K562 (cell line): ENCODE data around the gene APCDD1L. TPM values are rescaled to one million over a fixed set of nuclear protein-coding genes. Genes with fewer than 3 reads are reported as not detected.

Source experiments
- ATAC-seq: fragments of 200-7000 bp; cut with Tn5 transposase; 3 replicates; pipeline ENCODE4 v1.9.1; 2020; ENCODE audit warnings: moderate library complexity
- BruUV-seq: library from RNA; stranded (reverse); fragments of 400-500 nt; replicated peaks from 2 replicates; lab custom pipeline; 2021; lab: Mats Ljungman, UMichigan
- CTCF ChIA-PET: fragments of 300-600 bp; formaldehyde crosslinking; extraction: SDS; loops from one replicate; lab custom pipeline; 2021; ENCODE audit warnings: low intra/inter-chr PET ratio; lab: Yijun Ruan, JAX
- POLR2A ChIA-PET: fragments of 300-600, 350-650 bp; sonication (Branson Sonifier 250); formaldehyde crosslinking; extraction: SDS; loops from one replicate; lab custom pipeline; 2021; ENCODE audit warnings: antibody characterized with exemption, inconsistent platforms; lab: Yijun Ruan, JAX
- DNase-seq, 4 experiments: peaks; one replicate each; pipeline versions ENCODE4 v3.0.0 to v3.0.0-alpha.2; 2011 to 2018; ENCODE audit warnings: low spot score in 3 of 4, mixed read lengths in 3 of 4; ENCODE audit errors: extremely low read depth in 1 of 4
- FAIRE-seq: peaks from 2 replicates; lab custom pipeline; 2011; peaks lifted over from hg19 to GRCh38; lab: Jason Lieb, UNC
- H2AFZ ChIP-seq: 2 replicates; pipeline ENCODE4 v1.6.0; 2011; ENCODE audit warnings: low read depth, low read length, control low read depth, inconsistent platforms
- H3K27ac ChIP-seq: fragments of 200-600 bp; 3 replicates; pipeline ENCODE4 v1.8.0; 2011; ENCODE audit warnings: low read depth, mild to moderate bottlenecking, control low read depth, inconsistent platforms, low read length, moderate library complexity, mixed read lengths; ENCODE audit errors: extremely low read depth
- H3K27me3 ChIP-seq, 2 experiments: fragments of 300-600 bp in 1 of 2; 2 replicates in 1 of 2; 3 replicates in 1 of 2; pipeline versions ENCODE4 v1.6.0 to v1.8.0; 2011; ENCODE audit warnings: inconsistent platforms in 2 of 2, low read length in 2 of 2, mild to moderate bottlenecking in 1 of 2, mixed read lengths in 1 of 2, moderate library complexity in 1 of 2; ENCODE audit not compliant: control insufficient read depth in 2 of 2, insufficient read depth in 2 of 2
- H3K36me3 ChIP-seq: fragments of 300-600 bp; 3 replicates; pipeline ENCODE4 v1.8.0; 2011; ENCODE audit warnings: mild to moderate bottlenecking, low read length, inconsistent platforms; ENCODE audit not compliant: control insufficient read depth, insufficient read depth
- H3K4me1 ChIP-seq, 2 experiments: fragments of 200-600 bp in 1 of 2; replicated peaks in 1 of 2; 2 replicates in 1 of 2; 3 replicates in 1 of 2; pipeline versions ENCODE4 v1.5.1 to v1.8.0; 2011; ENCODE audit warnings: inconsistent platforms in 2 of 2, low read length in 2 of 2, mild to moderate bottlenecking in 1 of 2, mixed read lengths in 1 of 2, moderate library complexity in 1 of 2; ENCODE audit not compliant: control insufficient read depth in 2 of 2, insufficient read depth in 2 of 2
- H3K4me2 ChIP-seq: 2 replicates; pipeline ENCODE4 v1.6.1; 2011; ENCODE audit warnings: low read length, control low read depth, inconsistent platforms, mixed read lengths; ENCODE audit not compliant: insufficient read depth
- H3K4me3 ChIP-seq: fragments of 200-600 bp; sonication (generic), shearing (Covaris generic); 2 replicates; pipeline ENCODE4 v1.5.1; 2016; ENCODE audit warnings: control low read depth, inconsistent platforms
- H3K79me2 ChIP-seq: fragments of 200-600 bp; 3 replicates; pipeline ENCODE4 v1.8.0; 2011; ENCODE audit warnings: low read length, inconsistent platforms; ENCODE audit not compliant: control insufficient read depth, insufficient read depth
- H3K9ac ChIP-seq, 2 experiments: 2 replicates each; pipeline versions ENCODE4 v1.6.0 to v1.6.1; 2011; ENCODE audit warnings: low read depth in 2 of 2, low read length in 2 of 2, control low read depth in 1 of 2, inconsistent platforms in 1 of 2, mild to moderate bottlenecking in 1 of 2, mixed read lengths in 1 of 2; ENCODE audit not compliant: insufficient read depth in 1 of 2
- H3K9me1 ChIP-seq: one replicate; pipeline ENCODE4 v1.6.0; 2011; ENCODE audit warnings: inconsistent platforms, mild to moderate bottlenecking, low read length, moderate library complexity; ENCODE audit not compliant: control insufficient read depth, insufficient read depth
- H3K9me3 ChIP-seq: replicated peaks from 2 replicates; pipeline ENCODE4 v1.5.1; 2011; ENCODE audit warnings: low read depth, low read length, inconsistent platforms; ENCODE audit not compliant: control insufficient read depth, insufficient read depth
- H4K20me1 ChIP-seq: replicated peaks from 2 replicates; pipeline ENCODE4 v1.6.1; 2011; ENCODE audit warnings: low read length, inconsistent platforms, mixed read lengths; ENCODE audit not compliant: control insufficient read depth, insufficient read depth
- CCAR2 ChIP-seq: fragments of 200-400 bp; formaldehyde crosslinking; IDR thresholded peaks from 2 replicates; pipeline ENCODE4 v1.6.1; 2017; ENCODE audit warnings: mild to moderate bottlenecking, low read depth, low read length
- CHD4 ChIP-seq: fragments of 200-600 bp; sonication (generic); IDR thresholded peaks from 3 replicates; pipeline ENCODE4 v1.6.1; 2012; ENCODE audit warnings: low read depth, mild to moderate bottlenecking, mixed read lengths, low read length, inconsistent platforms; ENCODE audit not compliant: insufficient read depth, insufficient replicate concordance, poor library complexity, severe bottlenecking
- E2F1 ChIP-seq: sonication (generic); formaldehyde crosslinking; IDR thresholded peaks from 2 replicates; pipeline ENCODE4 v1.8.1; 2023; ENCODE audit warnings: mild to moderate bottlenecking, missing genetic modification reagents, moderate library complexity
- ELF4 ChIP-seq: fragments of 450-650 bp; formaldehyde crosslinking; IDR thresholded peaks from 2 replicates; pipeline ENCODE4 v1.4.0; 2022; ENCODE audit warnings: missing genetic modification characterization
- GTF2F1 ChIP-seq: IDR thresholded peaks from 2 replicates; pipeline ENCODE4 v1.6.1; 2011; ENCODE audit warnings: low read depth, low read length, improper control_type of control experiment
- MYBL2 ChIP-seq, 2 experiments: fragments of 450-650 bp in 1 of 2; sonication (generic) in 1 of 2; formaldehyde crosslinking in 1 of 2; IDR thresholded peaks; 2 replicates each; pipeline versions ENCODE4 v1.6.1 to v1.8.1; 2017 to 2022; ENCODE audit warnings: borderline replicate concordance in 1 of 2, inconsistent platforms in 1 of 2, low read depth in 1 of 2, mild to moderate bottlenecking in 1 of 2, missing genetic modification reagents in 1 of 2, moderate library complexity in 1 of 2
- MYNN ChIP-seq, 2 experiments: sonication (generic); formaldehyde crosslinking in 1 of 2; IDR thresholded peaks; 2 replicates each; pipeline versions ENCODE4 v1.5.0 to v1.6.1; 2016 to 2020; ENCODE audit warnings: antibody characterized with exemption in 1 of 2, missing genetic modification reagents in 1 of 2
- PRMT5 ChIP-seq: sonication (generic); formaldehyde crosslinking; IDR thresholded peaks from 2 replicates; pipeline ENCODE4 v1.5.0; 2020; ENCODE audit warnings: missing genetic modification reagents
- PURB ChIP-seq: sonication (generic); formaldehyde crosslinking; IDR thresholded peaks from 2 replicates; pipeline ENCODE4 v1.9.0; 2021; ENCODE audit warnings: low read depth, mild to moderate bottlenecking, missing genetic modification reagents
- RBFOX2 ChIP-seq: fragments of 200-400 bp; formaldehyde crosslinking; IDR thresholded peaks from 2 replicates; pipeline ENCODE4 v1.6.1; 2017; ENCODE audit warnings: low read depth, mild to moderate bottlenecking, low read length, moderate library complexity
- TBP ChIP-seq: optimal IDR thresholded peaks from 2 replicates; pipeline ENCODE3; 2011; ENCODE audit warnings: low read depth, low read length, improper control_type of control experiment
- ZNF212 ChIP-seq: fragments of 450-650 bp; formaldehyde crosslinking; IDR thresholded peaks from 2 replicates; pipeline ENCODE4 v1.4.0; 2020; ENCODE audit warnings: mild to moderate bottlenecking
- ZNF696 ChIP-seq: fragments of 250-450 bp; sonication (Bioruptor Pico); conservative IDR thresholded peaks from 2 replicates; pipeline ENCODE4 v1.4.0; 2020; ENCODE audit warnings: mild to moderate bottlenecking, moderate library complexity
- ZNF780A ChIP-seq: fragments of 250-450 bp; sonication (Bioruptor Pico); IDR thresholded peaks from 2 replicates; pipeline ENCODE4 v1.5.0; 2021; ENCODE audit warnings: mild to moderate bottlenecking
- WGBS: fragments of 100-300 bp; shearing (Covaris generic); methylation state at CpG from one replicate; pipeline ENCODE4 v1.1.6; 2016; ENCODE audit warnings: low coverage, mixed read lengths; ENCODE audit not compliant: insufficient coverage; ENCODE audit errors: missing lambda C conversion rate; 5-methylcytosine and 5-hydroxymethylcytosine counted together
- in situ Hi-C: fragments of 300-500 bp; cut with MboI; formaldehyde crosslinking; loops from 4 replicates; pipeline ENCODE4 v1.15.0; 2018; ENCODE audit warnings: inconsistent platforms, mixed read lengths
- intact Hi-C: fragments of 100-400 bp; cut with micrococcal nuclease; formaldehyde crosslinking; loops from 2 replicates; pipeline ENCODE4 v1.14.2; 2022
- polyA plus RNA-seq, 8 experiments: library from polyadenylated mRNA; depleted of rRNA in 4 of 8; stranded (reverse) in 5 of 8; unstranded in 3 of 8; fragments of >200 nt; fragmentation: Nextera tagmentation in 2 of 8; fragmentation: Illumina TruSeq in 1 of 8; extraction: Ambion mirVana in 2 of 8; extraction: Trizol in 1 of 8; gene quantifications; 2 replicates each; pipeline versions ENCODE4 v1.2.1 to v1.2.3, GENCODE V29; 2011 to 2014; ENCODE audit warnings: inconsistent platforms in 1 of 8, missing spikeins in 1 of 8
- total RNA-seq, 7 experiments: library from RNA; depleted of rRNA in 6 of 7; stranded (reverse); fragments of >200 nt in 6 of 7; fragmentation: Illumina TruSeq in 2 of 7; extraction: Trizol in 2 of 7; gene quantifications; 2 replicates each; pipeline versions ENCODE4 v1.2.1 to v1.2.3, GENCODE V29; 2011 to 2021; ENCODE audit warnings: low replicate concordance in 1 of 7
- TF ChIP-seq, protein P1 (sequence below): fragments of 200-800 bp; sonication (Bioruptor generic); IDR thresholded peaks from 2 replicates; pipeline ENCODE4 v1.6.1; 2017; ENCODE audit warnings: missing genetic modification characterization, missing compliant biosample characterization
- TF ChIP-seq, protein P2 (sequence below): fragments of 250-450 bp; sonication (Bioruptor Pico); IDR thresholded peaks from 2 replicates; pipeline ENCODE4 v1.4.0; 2020; ENCODE audit warnings: borderline replicate concordance

The APCDD1L gene
- total and polyA plus RNA-seq, 9 of the 15 experiments (the other 6 are each of a cell fraction or from before 2014, with no cell fraction given), result not detected

- Histone ChIP-seq H3K9ac (no peak overlapping the region), H3K27me3 (peaks cover 7 to 23% of the 10 kb centered on the region in 2 experiments; a peak in 3 of 5 replicates), H4K20me1 (no peaks in the 10 kb centered on the region), H3K79me2 (no peaks in the 10 kb centered on the region), H3K4me1 (peaks cover 10 to 19% of the 10 kb centered on the region in 2 experiments), H3K4me3 (no peak overlapping the region), H2AFZ (peak overlapping the region; percentile 27; the same call in 1 of the 2 replicates), H3K9me3 (no peaks in the 10 kb centered on the region), H3K27ac (no peak overlapping the region), H3K36me3 (no peaks in the 10 kb centered on the region), H3K4me2 (no peak overlapping the region), H3K9me1 (no peaks in the 10 kb centered on the region)
- 23% methylated on average over 10 of the region's 10 CpGs for WGBS
- ChIA-PET CTCF (no interaction called here), POLR2A (interaction anchor here (0.6 kb wide), 1 partner anchor 273 kb away, joined by 3 read pairs; no protein-coding TSS in a partner anchor)
- no TSS peak for BruUV-seq
- in situ Hi-C loops (no loop called here), intact Hi-C loops (no loop called here)
- FAIRE-seq (no peak), ATAC-seq (no peak), DNase-seq (no peak)
- TF ChIP-seq TBP (no peak), ZNF780A (CRISPR knock-in tag) (no peak), CCAR2 (no peak), ZNF696 (CRISPR knock-in tag) (no peak), MYBL2 (IDR thresholded peaks at IDR 0.05; ENCODE audit: low read depth) (no peak), MYBL2 (CRISPR knock-in tag; IDR thresholded peaks at IDR 0.05; ENCODE audit: borderline replicate concordance) (no peak), CHD4 (no peak), MYNN (IDR thresholded peaks at IDR 0.05) (no peak), MYNN (CRISPR knock-in tag; IDR thresholded peaks at IDR 0.05) (no peak), PRMT5 (CRISPR knock-in tag) (no peak), RBFOX2 (no peak), E2F1 (CRISPR knock-in tag) (no peak), ZNF212 (CRISPR knock-in tag) (no peak), PURB (no peak), GTF2F1 (no peak), ELF4 (no peak)
- TF ChIP-seq, protein P1, sequence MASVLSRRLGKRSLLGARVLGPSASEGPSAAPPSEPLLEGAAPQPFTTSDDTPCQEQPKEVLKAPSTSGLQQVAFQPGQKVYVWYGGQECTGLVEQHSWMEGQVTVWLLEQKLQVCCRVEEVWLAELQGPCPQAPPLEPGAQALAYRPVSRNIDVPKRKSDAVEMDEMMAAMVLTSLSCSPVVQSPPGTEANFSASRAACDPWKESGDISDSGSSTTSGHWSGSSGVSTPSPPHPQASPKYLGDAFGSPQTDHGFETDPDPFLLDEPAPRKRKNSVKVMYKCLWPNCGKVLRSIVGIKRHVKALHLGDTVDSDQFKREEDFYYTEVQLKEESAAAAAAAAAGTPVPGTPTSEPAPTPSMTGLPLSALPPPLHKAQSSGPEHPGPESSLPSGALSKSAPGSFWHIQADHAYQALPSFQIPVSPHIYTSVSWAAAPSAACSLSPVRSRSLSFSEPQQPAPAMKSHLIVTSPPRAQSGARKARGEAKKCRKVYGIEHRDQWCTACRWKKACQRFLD (CRISPR knock-in tag), result no peak
- TF ChIP-seq, protein P2, sequence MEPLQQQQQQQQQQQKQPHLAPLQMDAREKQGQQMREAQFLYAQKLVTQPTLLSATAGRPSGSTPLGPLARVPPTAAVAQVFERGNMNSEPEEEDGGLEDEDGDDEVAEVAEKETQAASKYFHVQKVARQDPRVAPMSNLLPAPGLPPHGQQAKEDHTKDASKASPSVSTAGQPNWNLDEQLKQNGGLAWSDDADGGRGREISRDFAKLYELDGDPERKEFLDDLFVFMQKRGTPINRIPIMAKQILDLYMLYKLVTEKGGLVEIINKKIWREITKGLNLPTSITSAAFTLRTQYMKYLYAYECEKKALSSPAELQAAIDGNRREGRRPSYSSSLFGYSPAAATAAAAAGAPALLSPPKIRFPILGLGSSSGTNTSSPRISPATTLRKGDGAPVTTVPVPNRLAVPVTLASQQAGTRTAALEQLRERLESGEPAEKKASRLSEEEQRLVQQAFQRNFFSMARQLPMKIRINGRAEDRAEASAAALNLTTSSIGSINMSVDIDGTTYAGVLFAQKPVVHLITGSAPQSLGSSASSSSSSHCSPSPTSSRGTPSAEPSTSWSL, result no peak
These were observed 29.1 kb upstream of the APCDD1L start for GRCh38 chr20:58544286-58544685.
